Chondrocyte (in vitro differentiated cells): Measurements from ENCODE around the gene CHPF. TPM values are rescaled to one million over a fixed set of nuclear protein-coding genes. Genes with fewer than 3 reads are reported as not detected.

Experiments
- DNase-seq: peaks from one replicate; pipeline ENCODE4 v3.0.0; 2021; ENCODE audit warnings: mixed read lengths, low spot score
- H3K27ac Mint-ChIP-seq: one replicate; pipeline ENCODE4 v1.8.0; 2021; ENCODE audit warnings: mild to moderate bottlenecking, moderate library complexity, mixed read lengths; ENCODE audit not compliant: unreplicated experiment
- H3K27me3 Mint-ChIP-seq: 2 replicates; pipeline ENCODE4 v1.8.0; 2021; ENCODE audit warnings: low read depth, mixed read lengths
- H3K36me3 Mint-ChIP-seq: 2 replicates; pipeline ENCODE4 v1.8.0; 2021; ENCODE audit warnings: low read depth, mixed read lengths
- H3K4me1 Mint-ChIP-seq: 2 replicates; pipeline ENCODE4 v1.8.0; 2021; ENCODE audit warnings: low read depth, mild to moderate bottlenecking, mixed read lengths
- H3K4me3 Mint-ChIP-seq: one replicate; pipeline ENCODE4 v1.8.0; 2021; ENCODE audit warnings: mild to moderate bottlenecking, moderate library complexity, mixed read lengths; ENCODE audit not compliant: unreplicated experiment
- H3K9me3 Mint-ChIP-seq: 2 replicates; pipeline ENCODE4 v1.8.0; 2021; ENCODE audit warnings: low read depth, mixed read lengths
- CTCF ChIP-seq: fragments of 200-600 bp; sonication (generic); IDR thresholded peaks from 2 replicates; pipeline ENCODE4 v1.5.0; 2021; ENCODE audit warnings: antibody characterized with exemption, mild to moderate bottlenecking, moderate library complexity
- total RNA-seq: library from RNA; stranded (reverse); gene quantifications from 3 replicates; pipeline ENCODE4 v1.2.1, GENCODE V29; 2021

Gene CHPF
- total RNA-seq, 1 donor from 2014 or later, result 276 TPM

- Mint-ChIP-seq H3K9me3 (no peaks in the 10 kb centered on the region), H3K36me3 (peaks cover 19% of the 10 kb centered on the region), H3K4me3 (peak overlapping the region; percentile 91), H3K4me1 (peaks cover 36% of the 10 kb centered on the region), H3K27ac (peak overlapping the region; percentile 86), H3K27me3 (no peaks in the 10 kb centered on the region)
- DNase-seq, result no peak
- TF ChIP-seq CTCF, result peak; percentile 42
Observed at GRCh38 chr2:219542931-219543595, 546 bp downstream of the CHPF start.

- H3K27me3 Mint-ChIP-seq, result no peaks in the 10 kb centered on the region
- H3K27ac Mint-ChIP-seq, result peak overlapping the region; percentile 86
- no peaks in the 10 kb centered on the region for H3K9me3 Mint-ChIP-seq
- H3K36me3 Mint-ChIP-seq, result peaks cover 15% of the 10 kb centered on the region
- peak overlapping the region; percentile 91 for H3K4me3 Mint-ChIP-seq
- H3K4me1 Mint-ChIP-seq, result peaks cover 38% of the 10 kb centered on the region
- DNase-seq, result no peak
- peak; percentile 100 for TF ChIP-seq CTCF
Observed at GRCh38 chr2:219541611-219542180, 1.9 kb downstream of the CHPF start.

- TF ChIP-seq CTCF, result no peak
- Mint-ChIP-seq H3K4me3 (no peak overlapping the region), H3K9me3 (no peaks in the 10 kb centered on the region), H3K4me1 (peaks cover 38% of the 10 kb centered on the region), H3K36me3 (peaks cover 15% of the 10 kb centered on the region), H3K27ac (no peak overlapping the region), H3K27me3 (no peaks in the 10 kb centered on the region)
- DNase-seq, result no peak
Observed at GRCh38 chr2:219540784-219541504, 2.7 kb downstream of the CHPF start.

- Mint-ChIP-seq H3K27me3 (no peaks in the 10 kb centered on the region), H3K4me1 (peaks cover 38% of the 10 kb centered on the region), H3K4me3 (no peak overlapping the region), H3K27ac (no peak overlapping the region), H3K36me3 (peaks cover 15% of the 10 kb centered on the region), H3K9me3 (no peaks in the 10 kb centered on the region)
- TF ChIP-seq CTCF, result no peak
- DNase-seq, result no peak
Observed at GRCh38 chr2:219539926-219540678, 3.5 kb downstream of the CHPF start.
